ENCODE measurements around the gene PIK3R3.

- no peak for TF ChIP-seq POLR2A (IDR thresholded peaks at IDR 0.05; ENCODE audit: low read depth, low read length)
- TF ChIP-seq POLR2AphosphoS5 (IDR thresholded peaks at IDR 0.05; ENCODE audit: low read depth, low read length), result no peak
- TF ChIP-seq TAF1 (IDR thresholded peaks at IDR 0.05; ENCODE audit: borderline replicate concordance, low read depth, low read length), result no peak
Measured at GRCh38 chr1:46172321-46172720, 39.9 kb upstream of the PIK3R3 start.

Data from GM12892 (cell line).